Measurements from ENCODE around the gene TDRD6.
"Not testable (repeated sequence)": the region's sequence is repeated elsewhere in the genome, so short reads cannot be mapped to it uniquely, and the experiment has no call there.

TDRD6 gene

GRCh38 chr6:46687619-46688097 is at the start of gene TDRD6:
TDRD6 (plus strand) TSS chr6:46687885; CDS start chr6:46688129, 244 bp downstream.
- DNase-seq = no peak

GRCh38 chr6:46637933-46638332 is 49.8 kb upstream of the TDRD6 start:
- no peak for DNase-seq

- DNase-seq = no peak
Observed at GRCh38 chr6:46638650-46639049, 49.0 kb upstream of the TDRD6 start.

GRCh38 chr6:46642928-46643751 is 44.5 kb upstream of the TDRD6 start:
- DNase-seq = no peak

GRCh38 chr6:46645265-46645664 is 42.4 kb upstream of the TDRD6 start:
- DNase-seq = no peak

GRCh38 chr6:46648108-46648507 is 39.6 kb upstream of the TDRD6 start:
- not testable (repeated sequence) for DNase-seq

GRCh38 chr6:46648869-46649492 is 38.7 kb upstream of the TDRD6 start:
- no peak for DNase-seq

- DNase-seq = no peak
Observed at GRCh38 chr6:46651006-46651405, 36.7 kb upstream of the TDRD6 start.

GRCh38 chr6:46651816-46652215 is 35.9 kb upstream of the TDRD6 start:
- DNase-seq = no peak

GRCh38 chr6:46652232-46652602 is 35.5 kb upstream of the TDRD6 start:
- DNase-seq = no peak

- DNase-seq = peak; percentile 80
Observed at GRCh38 chr6:46652603-46653438, 34.9 kb upstream of the TDRD6 start, which contains the start of the genes CYP39A1 and SLC25A27. CYP39A1 (minus strand) TSS chr6:46652818; CDS start chr6:46652582, 236 bp downstream. SLC25A27 (plus strand) TSS chr6:46652975; CDS start chr6:46653193, 218 bp downstream.

GRCh38 chr6:46653439-46654195 is 34.1 kb upstream of the TDRD6 start:
- no peak for DNase-seq

GRCh38 chr6:46655803-46656202 is 31.9 kb upstream of the TDRD6 start:
- no peak for DNase-seq

- no peak for DNase-seq
Observed at GRCh38 chr6:46657642-46658041, 30.0 kb upstream of the TDRD6 start.

GRCh38 chr6:46661483-46661882 is 26.2 kb upstream of the TDRD6 start:
- DNase-seq = no peak

- no peak for DNase-seq
Observed at GRCh38 chr6:46667377-46667776, 20.3 kb upstream of the TDRD6 start.

- DNase-seq = no peak
Observed at GRCh38 chr6:46674410-46674809, 13.3 kb upstream of the TDRD6 start.

- no peak for DNase-seq
Observed at GRCh38 chr6:46676604-46677313, 10.9 kb upstream of the TDRD6 start.

- DNase-seq = no peak
Observed at GRCh38 chr6:46677314-46677654, 10.4 kb upstream of the TDRD6 start.

- no peak for DNase-seq
Observed at GRCh38 chr6:46684771-46685170, 2.9 kb upstream of the TDRD6 start.

GRCh38 chr6:46688117-46688965 is 656 bp downstream of the TDRD6 start:
- DNase-seq = no peak
